Measurements from ENCODE around the gene MRM1. TPM values are rescaled to one million over a fixed set of nuclear protein-coding genes. Genes with fewer than 3 reads are reported as not detected.

The MRM1 gene
- total and polyA plus RNA-seq, 9 of the 15 experiments (the other 6 are each of a cell fraction or from before 2014, with no cell fraction given) = 0.61 to 28.4 (median 21.5) TPM

DNA sequence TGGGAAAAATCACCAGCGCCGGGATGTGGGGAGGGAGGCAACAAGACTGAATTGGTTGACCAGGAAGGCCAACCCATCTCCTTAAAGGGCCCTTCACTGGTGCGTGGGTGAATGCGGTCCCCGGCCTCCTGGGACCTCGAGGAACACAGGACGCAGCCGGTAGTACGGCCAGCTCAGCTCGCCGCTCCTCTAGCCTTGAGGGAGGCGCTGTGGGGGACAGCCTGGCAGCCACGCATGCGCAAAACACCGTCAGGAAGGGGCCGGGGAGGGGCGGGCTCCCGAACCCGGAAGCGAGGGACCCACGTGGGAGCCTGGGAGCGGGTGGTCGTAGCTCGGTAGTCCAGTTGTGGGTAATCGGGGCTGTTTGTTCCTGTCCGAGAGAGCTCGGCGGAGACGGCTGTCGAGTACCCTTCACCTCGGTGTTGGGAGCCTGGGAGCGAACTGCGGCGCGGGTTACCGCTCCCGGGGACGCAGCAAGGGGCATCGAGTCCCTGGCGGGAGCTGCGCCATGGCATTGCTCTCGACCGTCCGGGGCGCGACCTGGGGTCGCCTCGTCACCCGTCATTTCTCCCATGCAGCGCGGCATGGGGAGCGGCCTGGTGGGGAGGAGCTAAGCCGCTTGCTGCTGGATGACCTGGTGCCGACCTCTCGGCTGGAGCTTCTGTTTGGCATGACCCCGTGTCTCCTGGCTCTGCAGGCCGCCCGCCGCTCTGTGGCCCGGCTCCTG is at the start of gene MRM1 (continued):
- TF ChIP-seq, protein P1, sequence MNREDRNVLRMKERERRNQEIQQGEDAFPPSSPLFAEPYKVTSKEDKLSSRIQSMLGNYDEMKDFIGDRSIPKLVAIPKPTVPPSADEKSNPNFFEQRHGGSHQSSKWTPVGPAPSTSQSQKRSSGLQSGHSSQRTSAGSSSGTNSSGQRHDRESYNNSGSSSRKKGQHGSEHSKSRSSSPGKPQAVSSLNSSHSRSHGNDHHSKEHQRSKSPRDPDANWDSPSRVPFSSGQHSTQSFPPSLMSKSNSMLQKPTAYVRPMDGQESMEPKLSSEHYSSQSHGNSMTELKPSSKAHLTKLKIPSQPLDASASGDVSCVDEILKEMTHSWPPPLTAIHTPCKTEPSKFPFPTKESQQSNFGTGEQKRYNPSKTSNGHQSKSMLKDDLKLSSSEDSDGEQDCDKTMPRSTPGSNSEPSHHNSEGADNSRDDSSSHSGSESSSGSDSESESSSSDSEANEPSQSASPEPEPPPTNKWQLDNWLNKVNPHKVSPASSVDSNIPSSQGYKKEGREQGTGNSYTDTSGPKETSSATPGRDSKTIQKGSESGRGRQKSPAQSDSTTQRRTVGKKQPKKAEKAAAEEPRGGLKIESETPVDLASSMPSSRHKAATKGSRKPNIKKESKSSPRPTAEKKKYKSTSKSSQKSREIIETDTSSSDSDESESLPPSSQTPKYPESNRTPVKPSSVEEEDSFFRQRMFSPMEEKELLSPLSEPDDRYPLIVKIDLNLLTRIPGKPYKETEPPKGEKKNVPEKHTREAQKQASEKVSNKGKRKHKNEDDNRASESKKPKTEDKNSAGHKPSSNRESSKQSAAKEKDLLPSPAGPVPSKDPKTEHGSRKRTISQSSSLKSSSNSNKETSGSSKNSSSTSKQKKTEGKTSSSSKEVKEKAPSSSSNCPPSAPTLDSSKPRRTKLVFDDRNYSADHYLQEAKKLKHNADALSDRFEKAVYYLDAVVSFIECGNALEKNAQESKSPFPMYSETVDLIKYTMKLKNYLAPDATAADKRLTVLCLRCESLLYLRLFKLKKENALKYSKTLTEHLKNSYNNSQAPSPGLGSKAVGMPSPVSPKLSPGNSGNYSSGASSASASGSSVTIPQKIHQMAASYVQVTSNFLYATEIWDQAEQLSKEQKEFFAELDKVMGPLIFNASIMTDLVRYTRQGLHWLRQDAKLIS (CRISPR knock-in tag; IDR thresholded peaks at IDR 0.05) = no peak
- TF ChIP-seq, protein P2, sequence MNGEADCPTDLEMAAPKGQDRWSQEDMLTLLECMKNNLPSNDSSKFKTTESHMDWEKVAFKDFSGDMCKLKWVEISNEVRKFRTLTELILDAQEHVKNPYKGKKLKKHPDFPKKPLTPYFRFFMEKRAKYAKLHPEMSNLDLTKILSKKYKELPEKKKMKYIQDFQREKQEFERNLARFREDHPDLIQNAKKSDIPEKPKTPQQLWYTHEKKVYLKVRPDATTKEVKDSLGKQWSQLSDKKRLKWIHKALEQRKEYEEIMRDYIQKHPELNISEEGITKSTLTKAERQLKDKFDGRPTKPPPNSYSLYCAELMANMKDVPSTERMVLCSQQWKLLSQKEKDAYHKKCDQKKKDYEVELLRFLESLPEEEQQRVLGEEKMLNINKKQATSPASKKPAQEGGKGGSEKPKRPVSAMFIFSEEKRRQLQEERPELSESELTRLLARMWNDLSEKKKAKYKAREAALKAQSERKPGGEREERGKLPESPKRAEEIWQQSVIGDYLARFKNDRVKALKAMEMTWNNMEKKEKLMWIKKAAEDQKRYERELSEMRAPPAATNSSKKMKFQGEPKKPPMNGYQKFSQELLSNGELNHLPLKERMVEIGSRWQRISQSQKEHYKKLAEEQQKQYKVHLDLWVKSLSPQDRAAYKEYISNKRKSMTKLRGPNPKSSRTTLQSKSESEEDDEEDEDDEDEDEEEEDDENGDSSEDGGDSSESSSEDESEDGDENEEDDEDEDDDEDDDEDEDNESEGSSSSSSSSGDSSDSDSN (IDR thresholded peaks at IDR 0.05; ENCODE audit: borderline replicate concordance in 1 of 2, low read depth in 2 of 2, low read length in 2 of 2) = 0 out of 4 replicates have a peak, but pooled peaks have one; percentile 24 to 73
- no peak; the same call in 1 of the 2 replicates for TF ChIP-seq SP1 (CRISPR knock-in tag; IDR thresholded peaks at IDR 0.05)
- TF ChIP-seq, protein P3, sequence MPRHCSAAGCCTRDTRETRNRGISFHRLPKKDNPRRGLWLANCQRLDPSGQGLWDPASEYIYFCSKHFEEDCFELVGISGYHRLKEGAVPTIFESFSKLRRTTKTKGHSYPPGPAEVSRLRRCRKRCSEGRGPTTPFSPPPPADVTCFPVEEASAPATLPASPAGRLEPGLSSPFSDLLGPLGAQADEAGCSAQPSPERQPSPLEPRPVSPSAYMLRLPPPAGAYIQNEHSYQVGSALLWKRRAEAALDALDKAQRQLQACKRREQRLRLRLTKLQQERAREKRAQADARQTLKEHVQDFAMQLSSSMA (CRISPR knock-in tag; IDR thresholded peaks at IDR 0.05) = no peak
- 0 out of 2 replicates have a peak, but pooled peaks have one; percentile 34 for TF ChIP-seq ATF7 (IDR thresholded peaks at IDR 0.05)
- peak; percentile 95 for TF ChIP-seq MXI1 (IDR thresholded peaks at IDR 0.05; ENCODE audit: low read depth, low read length)
- TF ChIP-seq DNMT1 (IDR thresholded peaks at IDR 0.05) = no peak
- no peak for TF ChIP-seq SLC30A9 (CRISPR knock-in tag; IDR thresholded peaks at IDR 0.05)
- no peak for TF ChIP-seq ZNF408 (CRISPR knock-in tag; IDR thresholded peaks at IDR 0.05; ENCODE audit: low read depth)
- no peak for TF ChIP-seq NFE2L1 (tag; IDR thresholded peaks at IDR 0.05; ENCODE audit: borderline replicate concordance, low read depth)
- TF ChIP-seq ZNF146 (CRISPR knock-in tag; IDR thresholded peaks at IDR 0.05; ENCODE audit: unreplicated experiment) = no peak
- TF ChIP-seq, protein P4, sequence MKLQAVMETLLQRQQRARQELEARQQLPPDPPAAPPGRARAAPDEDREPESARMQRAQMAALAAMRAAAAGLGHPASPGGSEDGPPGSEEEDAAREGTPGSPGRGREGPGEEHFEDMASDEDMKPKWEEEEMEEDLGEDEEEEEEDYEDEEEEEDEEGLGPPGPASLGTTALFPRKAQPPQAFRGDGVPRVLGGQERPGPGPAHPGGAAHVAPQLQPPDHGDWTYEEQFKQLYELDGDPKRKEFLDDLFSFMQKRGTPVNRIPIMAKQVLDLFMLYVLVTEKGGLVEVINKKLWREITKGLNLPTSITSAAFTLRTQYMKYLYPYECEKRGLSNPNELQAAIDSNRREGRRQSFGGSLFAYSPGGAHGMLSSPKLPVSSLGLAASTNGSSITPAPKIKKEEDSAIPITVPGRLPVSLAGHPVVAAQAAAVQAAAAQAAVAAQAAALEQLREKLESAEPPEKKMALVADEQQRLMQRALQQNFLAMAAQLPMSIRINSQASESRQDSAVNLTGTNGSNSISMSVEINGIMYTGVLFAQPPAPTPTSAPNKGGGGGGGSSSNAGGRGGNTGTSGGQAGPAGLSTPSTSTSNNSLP (IDR thresholded peaks at IDR 0.05; ENCODE audit: borderline replicate concordance, low read depth, low read length) = no peak
- TF ChIP-seq ZNF143 (CRISPR knock-in tag; IDR thresholded peaks at IDR 0.05) = no peak
- TF ChIP-seq MEF2A (IDR thresholded peaks at IDR 0.05; ENCODE audit: control insufficient read depth, low read depth, low read length) = no peak
- no peak for TF ChIP-seq MCM7 (IDR thresholded peaks at IDR 0.05)
- TF ChIP-seq DMBX1 (CRISPR knock-in tag; IDR thresholded peaks at IDR 0.05; ENCODE audit: borderline replicate concordance) = no peak
- no peak for TF ChIP-seq SIX5 (IDR thresholded peaks at IDR 0.05; ENCODE audit: borderline replicate concordance in 1 of 2, insufficient read depth in 1 of 2, low read depth in 1 of 2, low read length in 2 of 2)
- 0 out of 2 replicates have a peak, but pooled peaks have one; percentile 34 for TF ChIP-seq ZNF24 (IDR thresholded peaks at IDR 0.05)
- TF ChIP-seq PHF8 (IDR thresholded peaks at IDR 0.05; ENCODE audit: borderline replicate concordance, low read length) = peak; percentile 73; the same call in 1 of the 2 replicates
